SU-DHL-6 (cell line): Measurements from ENCODE around the gene KDM2B.

ENCODE experiments used
- EZH2phosphoT487 ChIP-seq: fragments of 200-600 bp; sonication (generic), shearing (Covaris generic); conservative IDR thresholded peaks from 2 replicates; pipeline ENCODE4 v1.6.1; 2018; ENCODE audit warnings: mild to moderate bottlenecking, antibody characterized with exemption, low read length, moderate library complexity, mixed read lengths
- TF ChIP-seq, protein P1 (sequence below): fragments of 200-600 bp; sonication (generic); IDR thresholded peaks from one replicate; pipeline ENCODE4 v1.5.1; 2017; ENCODE audit warnings: antibody characterized with exemption, mild to moderate bottlenecking, low read length, moderate library complexity; ENCODE audit not compliant: insufficient read depth, poor library complexity, severe bottlenecking

DNA sequence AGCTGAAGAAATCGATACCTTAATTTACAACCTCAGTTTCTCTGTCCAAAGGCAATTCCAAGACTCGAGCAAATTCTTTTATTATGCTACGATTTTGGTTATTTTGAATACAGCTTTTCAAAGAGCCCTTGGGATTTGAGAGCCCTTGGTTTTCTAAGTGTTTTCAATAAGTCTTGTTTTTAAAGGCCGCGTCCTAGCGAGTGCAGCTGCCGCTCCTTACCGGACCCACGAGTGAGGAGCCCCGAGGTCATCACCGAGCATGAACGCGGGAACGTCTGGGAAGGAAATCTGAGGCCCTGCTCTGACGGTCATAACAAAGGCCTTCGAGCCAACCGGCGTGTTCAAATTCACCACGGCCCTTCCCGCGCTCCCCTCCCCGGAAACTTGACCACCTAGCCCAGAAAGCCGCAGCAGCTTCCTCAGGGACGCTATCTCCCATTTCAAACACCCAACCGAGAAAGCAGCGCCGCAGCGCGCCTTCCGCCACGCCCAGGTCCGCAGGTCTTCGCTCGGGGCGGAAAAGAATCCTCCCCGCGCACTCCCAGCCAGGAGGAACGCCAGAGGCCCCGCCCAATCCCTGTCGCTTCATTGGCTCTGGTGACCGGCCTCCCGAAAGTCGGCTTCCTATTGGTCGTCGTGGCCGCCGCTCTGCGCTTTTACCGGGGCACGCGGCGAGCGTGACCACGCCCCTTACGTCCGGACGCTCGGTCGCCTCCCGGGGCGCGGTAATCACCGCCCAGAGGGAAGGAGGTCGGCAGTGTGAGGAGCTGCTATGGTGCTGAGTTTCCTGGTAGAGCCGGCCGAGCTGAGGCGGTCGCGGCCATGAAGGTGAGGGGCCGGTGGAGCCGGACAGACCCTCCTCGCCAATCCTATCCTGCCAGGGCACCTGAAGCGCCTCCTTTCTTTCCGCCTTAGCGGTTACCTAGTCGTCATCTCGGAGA is 181.2 kb downstream of the KDM2B start, which contains the start of gene RNF34:
- TF ChIP-seq, protein P1, sequence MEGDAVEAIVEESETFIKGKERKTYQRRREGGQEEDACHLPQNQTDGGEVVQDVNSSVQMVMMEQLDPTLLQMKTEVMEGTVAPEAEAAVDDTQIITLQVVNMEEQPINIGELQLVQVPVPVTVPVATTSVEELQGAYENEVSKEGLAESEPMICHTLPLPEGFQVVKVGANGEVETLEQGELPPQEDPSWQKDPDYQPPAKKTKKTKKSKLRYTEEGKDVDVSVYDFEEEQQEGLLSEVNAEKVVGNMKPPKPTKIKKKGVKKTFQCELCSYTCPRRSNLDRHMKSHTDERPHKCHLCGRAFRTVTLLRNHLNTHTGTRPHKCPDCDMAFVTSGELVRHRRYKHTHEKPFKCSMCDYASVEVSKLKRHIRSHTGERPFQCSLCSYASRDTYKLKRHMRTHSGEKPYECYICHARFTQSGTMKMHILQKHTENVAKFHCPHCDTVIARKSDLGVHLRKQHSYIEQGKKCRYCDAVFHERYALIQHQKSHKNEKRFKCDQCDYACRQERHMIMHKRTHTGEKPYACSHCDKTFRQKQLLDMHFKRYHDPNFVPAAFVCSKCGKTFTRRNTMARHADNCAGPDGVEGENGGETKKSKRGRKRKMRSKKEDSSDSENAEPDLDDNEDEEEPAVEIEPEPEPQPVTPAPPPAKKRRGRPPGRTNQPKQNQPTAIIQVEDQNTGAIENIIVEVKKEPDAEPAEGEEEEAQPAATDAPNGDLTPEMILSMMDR = no peak
- TF ChIP-seq EZH2phosphoT487 = no peak
